ENCODE data around the gene KIFC1. TPM values are rescaled to one million over a fixed set of nuclear protein-coding genes. Genes with fewer than 3 reads are reported as not detected.

KIFC1 gene
- total and polyA plus RNA-seq, 2 donors (not counting 1 experiment from before 2014, with no cell fraction given), result 5.3 to 8.0 TPM

- TF ChIP-seq, protein P1, sequence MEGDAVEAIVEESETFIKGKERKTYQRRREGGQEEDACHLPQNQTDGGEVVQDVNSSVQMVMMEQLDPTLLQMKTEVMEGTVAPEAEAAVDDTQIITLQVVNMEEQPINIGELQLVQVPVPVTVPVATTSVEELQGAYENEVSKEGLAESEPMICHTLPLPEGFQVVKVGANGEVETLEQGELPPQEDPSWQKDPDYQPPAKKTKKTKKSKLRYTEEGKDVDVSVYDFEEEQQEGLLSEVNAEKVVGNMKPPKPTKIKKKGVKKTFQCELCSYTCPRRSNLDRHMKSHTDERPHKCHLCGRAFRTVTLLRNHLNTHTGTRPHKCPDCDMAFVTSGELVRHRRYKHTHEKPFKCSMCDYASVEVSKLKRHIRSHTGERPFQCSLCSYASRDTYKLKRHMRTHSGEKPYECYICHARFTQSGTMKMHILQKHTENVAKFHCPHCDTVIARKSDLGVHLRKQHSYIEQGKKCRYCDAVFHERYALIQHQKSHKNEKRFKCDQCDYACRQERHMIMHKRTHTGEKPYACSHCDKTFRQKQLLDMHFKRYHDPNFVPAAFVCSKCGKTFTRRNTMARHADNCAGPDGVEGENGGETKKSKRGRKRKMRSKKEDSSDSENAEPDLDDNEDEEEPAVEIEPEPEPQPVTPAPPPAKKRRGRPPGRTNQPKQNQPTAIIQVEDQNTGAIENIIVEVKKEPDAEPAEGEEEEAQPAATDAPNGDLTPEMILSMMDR (conservative IDR thresholded peaks at IDR 0.05 in 1 of 2, IDR thresholded peaks at IDR 0.05 in 1 of 2; ENCODE audit: low read depth in 1 of 2, low read length in 2 of 2), result no peak
- no peak for TF ChIP-seq EZH2 (IDR thresholded peaks at IDR 0.05; ENCODE audit: low read length, missing control alignments)
- H3K79me2 ChIP-seq (ENCODE audit: control insufficient read depth, insufficient read depth, low read length), result peaks cover 9% of the 10 kb centered on the region
Observed at GRCh38 chr6:33452496-33452895, 60.9 kb downstream of the KIFC1 start.

DNA sequence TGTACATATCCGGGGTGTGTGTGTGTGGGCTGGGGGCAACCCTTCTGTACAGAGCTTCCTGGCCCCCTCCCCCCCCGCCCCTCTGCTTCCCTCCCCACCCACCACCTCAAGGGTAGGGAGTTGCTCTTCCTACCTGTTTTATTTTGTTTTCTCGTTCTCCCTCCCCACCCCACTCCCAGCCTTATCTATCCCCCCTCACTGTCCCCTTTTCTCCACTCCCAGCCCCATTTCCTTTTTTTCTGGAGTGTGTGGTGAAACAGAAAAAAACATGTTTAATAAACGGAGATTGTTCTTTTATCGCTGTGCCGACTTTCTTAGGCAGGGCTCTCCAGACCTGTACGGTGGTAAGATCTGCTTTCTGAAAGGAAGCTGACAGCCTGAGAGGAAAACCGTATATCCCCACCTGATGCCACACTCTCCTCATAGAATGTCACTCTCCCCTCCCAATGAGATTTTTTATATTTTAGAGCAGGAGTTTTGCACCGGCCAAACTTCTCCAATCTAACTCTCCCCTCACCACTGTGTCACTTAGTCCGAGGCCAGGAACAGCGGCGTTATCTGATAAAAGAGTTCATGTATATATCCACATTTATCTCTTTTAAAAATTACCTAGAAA, 61.9 kb downstream of the KIFC1 start:
- Histone ChIP-seq H3K4me2 (ENCODE audit: extremely low read depth, insufficient read depth, low read length) (peak overlapping the region; percentile 88), H3K79me2 (ENCODE audit: control insufficient read depth, insufficient read depth, low read length) (peaks cover 9% of the 10 kb centered on the region), H3K36me3 (ENCODE audit: control insufficient read depth, insufficient read depth, low read length) (peaks cover 13% of the 10 kb centered on the region), H3K27me3 (ENCODE audit: control insufficient read depth, insufficient read depth, low read length) (no peaks in the 10 kb centered on the region), H3K27ac (ENCODE audit: insufficient read depth, low read length) (peak overlapping the region; percentile 62), H2AFZ (ENCODE audit: low read length) (no peak overlapping the region), H3K9ac (ENCODE audit: insufficient read depth, low read length) (peak overlapping the region; percentile 71), H3K4me1 (ENCODE audit: control insufficient read depth, extremely low read depth, insufficient read depth, low read length) (peaks cover 2% of the 10 kb centered on the region), H4K20me1 (ENCODE audit: control insufficient read depth, extremely low read depth, insufficient read depth, low read length) (no peaks in the 10 kb centered on the region), H3K4me3 (replicated peaks in 1 of 4; ENCODE audit: control extremely low read depth in 1 of 4, insufficient read depth in 1 of 4, low read depth in 3 of 4, low read length in 4 of 4) (peak overlapping the region; percentile 72 to 97 (median 90)), H3K9me3 (ENCODE audit: control insufficient read depth, insufficient read depth, low read depth, low read length) (no peaks in the 10 kb centered on the region)
- TF ChIP-seq EZH2 (IDR thresholded peaks at IDR 0.05; ENCODE audit: low read length, missing control alignments), result no peak
- TF ChIP-seq, protein P1 (conservative IDR thresholded peaks at IDR 0.05 in 1 of 2, IDR thresholded peaks at IDR 0.05 in 1 of 2; ENCODE audit: low read depth in 1 of 2, low read length in 2 of 2), result no peak
- peak in 1 of 2 donors; percentile 12 for DNase-seq (ENCODE audit: low read depth in 2 of 2)

More at GRCh38 chr6:33452496-33452895, 60.9 kb downstream of the KIFC1 start:
- H3K27ac ChIP-seq (ENCODE audit: insufficient read depth, low read length), result no peak overlapping the region
- no peak overlapping the region for H2AFZ ChIP-seq (ENCODE audit: low read length)
- H4K20me1 ChIP-seq (ENCODE audit: control insufficient read depth, extremely low read depth, insufficient read depth, low read length), result no peaks in the 10 kb centered on the region
- DNase-seq (ENCODE audit: low read depth in 2 of 2), result no peak
- H3K9me3 ChIP-seq (ENCODE audit: control insufficient read depth, insufficient read depth, low read depth, low read length), result no peaks in the 10 kb centered on the region
- H3K4me1 ChIP-seq (ENCODE audit: control insufficient read depth, extremely low read depth, insufficient read depth, low read length), result peaks cover 2% of the 10 kb centered on the region
- H3K4me3 ChIP-seq (replicated peaks in 1 of 4; ENCODE audit: control extremely low read depth in 1 of 4, insufficient read depth in 1 of 4, low read depth in 3 of 4, low read length in 4 of 4), result no peak overlapping the region
- no peak overlapping the region for H3K9ac ChIP-seq (ENCODE audit: insufficient read depth, low read length)
- H3K27me3 ChIP-seq (ENCODE audit: control insufficient read depth, insufficient read depth, low read length), result no peaks in the 10 kb centered on the region
- no peak overlapping the region for H3K4me2 ChIP-seq (ENCODE audit: extremely low read depth, insufficient read depth, low read length)
- peaks cover 15% of the 10 kb centered on the region for H3K36me3 ChIP-seq (ENCODE audit: control insufficient read depth, insufficient read depth, low read length)

DNA sequence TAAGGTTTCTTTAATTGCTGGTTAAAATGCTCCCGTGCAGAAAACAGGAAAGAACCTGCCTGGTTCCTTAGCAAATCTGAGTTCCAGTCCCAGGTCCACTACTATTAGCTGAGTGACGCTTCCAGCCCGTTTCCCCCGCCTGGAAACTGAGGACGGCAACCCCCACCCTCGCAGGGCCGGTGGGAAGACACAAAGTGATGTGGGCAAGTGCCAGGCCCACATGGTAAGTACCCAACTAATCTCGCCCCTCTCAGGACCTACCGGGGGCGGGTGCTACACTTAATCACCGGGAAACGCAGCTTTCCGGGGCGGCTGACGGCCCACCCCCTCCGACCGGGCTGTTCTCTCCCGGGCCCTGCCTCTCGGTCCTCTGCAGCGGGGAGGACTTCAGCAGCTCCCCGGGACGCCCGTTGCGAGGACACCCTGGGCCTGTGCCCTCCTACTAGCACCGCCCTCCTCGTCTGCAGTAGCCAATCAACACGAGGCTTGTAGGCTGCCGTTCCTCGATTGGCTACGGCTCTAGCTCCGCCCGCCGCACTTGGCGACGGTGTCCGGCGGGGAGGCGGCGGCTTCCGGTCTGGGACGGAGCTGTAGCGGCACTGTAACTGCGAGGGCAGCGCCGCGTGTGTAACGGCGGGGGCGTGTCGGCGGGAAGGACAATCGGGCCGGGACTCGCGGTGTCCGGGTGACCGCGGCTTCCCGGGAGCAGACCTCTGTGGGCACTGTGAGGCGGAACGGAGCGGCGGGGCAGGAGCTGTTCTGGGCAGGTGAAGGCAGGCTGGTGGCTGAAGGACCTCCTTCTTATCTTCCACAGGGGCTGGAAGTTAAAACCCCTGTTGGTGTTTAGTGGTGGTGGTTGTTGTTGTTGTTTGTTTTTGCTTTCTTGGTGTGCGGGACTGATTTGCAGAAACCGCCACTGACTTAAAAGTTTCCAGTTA, 62.7 kb downstream of the KIFC1 start, which contains the start of gene ZBTB9:
ZBTB9 (plus strand) TSS at position 568 of the 938 bp plus-strand sequence. CDS start 525 bp downstream, outside the sequence.
- H3K4me2 ChIP-seq (ENCODE audit: extremely low read depth, insufficient read depth, low read length), result peak within 1 kb of the TSS; percentile 98
- no peaks in the 10 kb centered on the region for H3K9me3 ChIP-seq (ENCODE audit: control insufficient read depth, insufficient read depth, low read depth, low read length)
- no peaks in the 10 kb centered on the region for H3K27me3 ChIP-seq (ENCODE audit: control insufficient read depth, insufficient read depth, low read length)
- H3K27ac ChIP-seq (ENCODE audit: insufficient read depth, low read length), result peak within 1 kb of the TSS; percentile 62
- peak within 1 kb of the TSS; percentile 86 for H2AFZ ChIP-seq (ENCODE audit: low read length)
- H3K79me2 ChIP-seq (ENCODE audit: control insufficient read depth, insufficient read depth, low read length), result peaks cover 9% of the 10 kb centered on the region
- H3K4me1 ChIP-seq (ENCODE audit: control insufficient read depth, extremely low read depth, insufficient read depth, low read length), result peaks cover 2% of the 10 kb centered on the region
- H3K9ac ChIP-seq (ENCODE audit: insufficient read depth, low read length), result peak within 1 kb of the TSS; percentile 71
- H3K36me3 ChIP-seq (ENCODE audit: control insufficient read depth, insufficient read depth, low read length), result peaks cover 9% of the 10 kb centered on the region
- no peaks in the 10 kb centered on the region for H4K20me1 ChIP-seq (ENCODE audit: control insufficient read depth, extremely low read depth, insufficient read depth, low read length)
- peak within 1 kb of the TSS; percentile 72 to 97 (median 90) for H3K4me3 ChIP-seq (replicated peaks in 1 of 4; ENCODE audit: control extremely low read depth in 1 of 4, insufficient read depth in 1 of 4, low read depth in 3 of 4, low read length in 4 of 4)
- TF ChIP-seq, protein P1 (conservative IDR thresholded peaks at IDR 0.05 in 1 of 2, IDR thresholded peaks at IDR 0.05 in 1 of 2; ENCODE audit: low read depth in 1 of 2, low read length in 2 of 2), result no peak
- TF ChIP-seq EZH2 (IDR thresholded peaks at IDR 0.05; ENCODE audit: low read length, missing control alignments), result no peak
- peak; percentile 95 for DNase-seq (ENCODE audit: low read depth in 2 of 2)
